ENCODE data around the gene SYTL2.

DNA sequence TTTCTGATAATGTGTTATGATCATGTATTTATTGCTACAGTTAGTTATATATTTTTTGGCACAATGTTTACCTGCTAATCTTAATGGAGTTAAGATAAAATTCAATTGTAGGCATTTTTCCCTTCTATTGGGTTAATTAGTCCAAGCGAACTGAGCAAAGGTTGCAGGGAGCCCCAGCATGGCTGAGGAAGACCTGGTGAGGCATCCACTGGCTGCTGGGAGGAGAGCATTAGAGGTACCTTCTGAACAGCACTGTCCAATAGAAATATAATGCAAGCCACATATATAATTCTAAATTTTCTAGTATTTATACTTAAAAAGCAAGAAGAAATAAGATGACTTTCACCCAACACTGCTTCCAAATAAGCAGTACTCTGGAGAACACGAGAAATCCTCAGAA is 163.9 kb downstream of the SYTL2 start:
- TF ChIP-seq, protein P1, sequence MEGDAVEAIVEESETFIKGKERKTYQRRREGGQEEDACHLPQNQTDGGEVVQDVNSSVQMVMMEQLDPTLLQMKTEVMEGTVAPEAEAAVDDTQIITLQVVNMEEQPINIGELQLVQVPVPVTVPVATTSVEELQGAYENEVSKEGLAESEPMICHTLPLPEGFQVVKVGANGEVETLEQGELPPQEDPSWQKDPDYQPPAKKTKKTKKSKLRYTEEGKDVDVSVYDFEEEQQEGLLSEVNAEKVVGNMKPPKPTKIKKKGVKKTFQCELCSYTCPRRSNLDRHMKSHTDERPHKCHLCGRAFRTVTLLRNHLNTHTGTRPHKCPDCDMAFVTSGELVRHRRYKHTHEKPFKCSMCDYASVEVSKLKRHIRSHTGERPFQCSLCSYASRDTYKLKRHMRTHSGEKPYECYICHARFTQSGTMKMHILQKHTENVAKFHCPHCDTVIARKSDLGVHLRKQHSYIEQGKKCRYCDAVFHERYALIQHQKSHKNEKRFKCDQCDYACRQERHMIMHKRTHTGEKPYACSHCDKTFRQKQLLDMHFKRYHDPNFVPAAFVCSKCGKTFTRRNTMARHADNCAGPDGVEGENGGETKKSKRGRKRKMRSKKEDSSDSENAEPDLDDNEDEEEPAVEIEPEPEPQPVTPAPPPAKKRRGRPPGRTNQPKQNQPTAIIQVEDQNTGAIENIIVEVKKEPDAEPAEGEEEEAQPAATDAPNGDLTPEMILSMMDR (conservative IDR thresholded peaks at IDR 0.05; ENCODE audit: low read depth, low read length) = no peak
- TF ChIP-seq EZH2 (IDR thresholded peaks at IDR 0.05; ENCODE audit: low read length, unreplicated experiment) = no peak

Measured in PC-3 (cell line).